Stimulated activated CD4-positive, alpha-beta T cell treated with anti-CD3 and anti-CD28 coated beads, Interleukin-4, amount 100 ng/mL, for 48 hours (primary cell): ENCODE data around the gene VSTM2B.
"Not testable (repeated sequence)": the region's sequence is repeated elsewhere in the genome, so short reads cannot be mapped to it uniquely, and the experiment has no call there.

Source experiments
- DNase-seq, 2 donors: peaks; one replicate each; pipeline ENCODE4 v3.0.0-alpha.2; 2020; ENCODE audit warnings: low read depth in 2 of 2

VSTM2B gene

GRCh38 chr19:29545866-29546582 is 20.2 kb downstream of the VSTM2B start:
- no peak for DNase-seq

- no peak for DNase-seq
Observed at GRCh38 chr19:29546583-29547190, 20.9 kb downstream of the VSTM2B start.

- DNase-seq: no peak
Observed at GRCh38 chr19:29547361-29547960, 21.7 kb downstream of the VSTM2B start.

- DNase-seq: no peak
Observed at GRCh38 chr19:29547981-29548380, 22.2 kb downstream of the VSTM2B start.

GRCh38 chr19:29548483-29549085 is 22.8 kb downstream of the VSTM2B start:
- no peak for DNase-seq

GRCh38 chr19:29549105-29550070 is 23.6 kb downstream of the VSTM2B start:
- no peak for DNase-seq

- no peak for DNase-seq
Observed at GRCh38 chr19:29550896-29551295, 25.1 kb downstream of the VSTM2B start.

- DNase-seq: no peak
Observed at GRCh38 chr19:29551774-29552173, 26.0 kb downstream of the VSTM2B start.

- DNase-seq: no peak
Observed at GRCh38 chr19:29552454-29553280, 26.9 kb downstream of the VSTM2B start.

- DNase-seq: no peak
Observed at GRCh38 chr19:29554149-29554548, 28.4 kb downstream of the VSTM2B start.

- DNase-seq: not testable (repeated sequence)
Observed at GRCh38 chr19:29559110-29559509, 33.3 kb downstream of the VSTM2B start.

- DNase-seq: no peak
Observed at GRCh38 chr19:29559743-29560142, 33.9 kb downstream of the VSTM2B start.

GRCh38 chr19:29560313-29561075 is 34.7 kb downstream of the VSTM2B start:
- DNase-seq: no peak

GRCh38 chr19:29561601-29562000 is 35.8 kb downstream of the VSTM2B start:
- DNase-seq: no peak

- no peak for DNase-seq
Observed at GRCh38 chr19:29562299-29563297, 36.8 kb downstream of the VSTM2B start.

GRCh38 chr19:29563486-29564101 is 37.8 kb downstream of the VSTM2B start:
- DNase-seq: no peak

GRCh38 chr19:29564574-29565005 is 38.8 kb downstream of the VSTM2B start:
- DNase-seq: no peak

- DNase-seq: no peak
Observed at GRCh38 chr19:29565171-29565570, 39.4 kb downstream of the VSTM2B start.
